H1 (cell line): Measurements from ENCODE around the gene PTPMT1. TPM values are rescaled to one million over a fixed set of nuclear protein-coding genes. Genes with fewer than 3 reads are reported as not detected.

Experiments
- ATF3 ChIP-seq: IDR thresholded peaks from 2 replicates; pipeline ENCODE4 v1.6.1; 2011; ENCODE audit warnings: low read depth, mild to moderate bottlenecking, low read length; ENCODE audit not compliant: insufficient read depth
- BACH1 ChIP-seq: IDR thresholded peaks from 2 replicates; pipeline ENCODE4 v1.6.1; 2012; ENCODE audit warnings: low read length, improper control_type of control experiment
- CHD7 ChIP-seq: fragments of 300-600 bp; sonication (generic); IDR thresholded peaks from 2 replicates; pipeline ENCODE4 v1.7.1; 2012; ENCODE audit warnings: low read length, moderate library complexity, mild to moderate bottlenecking, inconsistent platforms; ENCODE audit not compliant: insufficient replicate concordance
- KDM4A ChIP-seq: IDR thresholded peaks from one replicate; pipeline ENCODE4 v1.7.1; 2012; ENCODE audit warnings: low read depth, mild to moderate bottlenecking, moderate library complexity, low read length, inconsistent platforms; ENCODE audit not compliant: severe bottlenecking
- RBBP5 ChIP-seq: IDR thresholded peaks from 2 replicates; pipeline ENCODE4 v1.7.1; 2012; ENCODE audit warnings: low read depth, mild to moderate bottlenecking, inconsistent platforms, low read length, moderate library complexity, borderline replicate concordance
- TAF7 ChIP-seq: optimal IDR thresholded peaks from 2 replicates; pipeline ENCODE3; 2011; ENCODE audit warnings: low read depth, mild to moderate bottlenecking, inconsistent platforms, low read length, moderate library complexity, borderline replicate concordance
- polyA plus RNA-seq, 7 experiments: library from polyadenylated mRNA; depleted of rRNA in 3 of 7; stranded (reverse) in 5 of 7; unstranded in 2 of 7; fragments of >200 nt in 5 of 7; fragments of 200-250 nt in 2 of 7; gene quantifications; 1 replicate in 5 of 7; 2 replicates in 1 of 7; 4 replicates in 1 of 7; pipeline versions ENCODE4 v1.2.1 to v1.2.3, GENCODE V29; 2011 to 2013; ENCODE audit warnings: missing spikeins in 2 of 7, mixed read lengths in 2 of 7
- total RNA-seq: library from RNA; stranded (reverse); fragmentation: NEBNext Ultra II Directional; extraction: Animal tissue kit (Norgen Biotek cat#: 25700); gene quantifications from 2 replicates; pipeline ENCODE4 v1.2.1, GENCODE V29; 2021
- TF ChIP-seq, protein P1 (sequence below): IDR thresholded peaks from 2 replicates; pipeline ENCODE4 v1.6.1; 2012; ENCODE audit warnings: inconsistent platforms

PTPMT1 gene
- total and polyA plus RNA-seq, 2 of the 8 experiments (the other 6 are each of a cell fraction or from before 2014, with no cell fraction given): 44.8 to 105 TPM

DNA sequence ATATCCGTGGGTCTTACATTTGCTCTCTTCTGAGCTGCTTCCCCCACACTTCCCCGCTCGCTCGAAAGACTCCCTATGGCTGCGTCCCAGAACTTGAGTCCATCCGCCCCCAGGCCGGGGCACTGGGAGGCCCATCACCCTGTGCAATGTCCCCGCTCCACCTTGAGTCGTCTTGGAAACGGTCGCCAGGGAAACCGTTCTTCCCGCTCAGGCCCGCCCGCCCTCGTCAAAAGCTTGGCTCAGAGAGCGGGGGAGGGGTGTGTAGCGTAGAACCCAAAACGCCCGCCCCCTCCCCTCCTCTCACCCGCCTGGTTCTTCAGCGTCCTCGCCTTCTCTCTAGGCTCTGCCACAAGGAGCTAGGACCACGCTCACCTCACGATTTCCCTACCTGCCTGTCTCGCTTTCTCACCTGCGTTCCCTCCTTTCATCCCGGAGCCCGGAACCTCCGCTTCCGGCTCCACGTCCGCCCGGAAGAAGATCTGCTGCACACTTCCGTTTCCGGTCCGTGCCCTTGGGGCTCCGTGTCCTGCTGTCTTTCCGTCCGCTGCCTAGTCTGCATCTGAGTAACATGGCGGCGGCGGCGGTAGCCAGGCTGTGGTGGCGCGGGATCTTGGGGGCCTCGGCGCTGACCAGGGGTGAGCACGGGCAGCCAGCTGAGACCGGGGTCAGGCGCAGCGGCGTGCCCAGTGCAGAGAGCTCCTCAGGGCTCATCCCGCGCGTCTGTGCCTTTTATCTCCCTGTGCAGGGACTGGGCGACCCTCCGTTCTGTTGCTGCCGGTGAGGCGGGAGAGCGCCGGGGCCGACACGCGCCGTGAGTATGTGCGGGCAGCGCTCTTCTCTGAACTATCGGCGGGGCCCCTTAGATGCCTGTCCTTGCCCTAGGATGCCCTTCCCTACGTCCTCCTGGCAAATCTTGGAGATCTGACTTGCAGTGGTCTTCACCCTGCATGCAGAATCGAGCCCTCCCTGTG, 13.4 kb downstream of the PTPMT1 start, which contains the start of the genes KBTBD4 and NDUFS3 (continued):
- no peak for TF ChIP-seq CHD7
- TF ChIP-seq, protein P1, sequence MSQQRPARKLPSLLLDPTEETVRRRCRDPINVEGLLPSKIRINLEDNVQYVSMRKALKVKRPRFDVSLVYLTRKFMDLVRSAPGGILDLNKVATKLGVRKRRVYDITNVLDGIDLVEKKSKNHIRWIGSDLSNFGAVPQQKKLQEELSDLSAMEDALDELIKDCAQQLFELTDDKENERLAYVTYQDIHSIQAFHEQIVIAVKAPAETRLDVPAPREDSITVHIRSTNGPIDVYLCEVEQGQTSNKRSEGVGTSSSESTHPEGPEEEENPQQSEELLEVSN: peak; percentile 52
- peak; percentile 98 for TF ChIP-seq RBBP5
- no peak for TF ChIP-seq BACH1
- peak; percentile 96 for TF ChIP-seq TAF7
- no peak for TF ChIP-seq ATF3
- peak; percentile 67 for TF ChIP-seq KDM4A
